Endometrium (tissue), 2 donors: ENCODE data around the gene KLHL36.
"Not testable (repeated sequence)": the region's sequence is repeated elsewhere in the genome, so short reads cannot be mapped to it uniquely, and the experiment has no call there.

Experiments
- FAIRE-seq: peaks from 2 replicates; lab custom pipeline; 2012; peaks lifted over from hg19 to GRCh38; lab: Jason Lieb, UNC
- donor health status: control.
- donor health status: control.

KLHL36 gene

GRCh38 chr16:84616515-84616914 is 31.8 kb upstream of the KLHL36 start:
- no peak for FAIRE-seq

- FAIRE-seq = no peak
Observed at GRCh38 chr16:84617041-84617790, 31.1 kb upstream of the KLHL36 start.

- FAIRE-seq = no peak
Observed at GRCh38 chr16:84617791-84618580, 30.3 kb upstream of the KLHL36 start, which contains the start of gene COTL1. Gene COTL1, minus strand, starts transcription at chr16:84618078. Its CDS starts 164 bp downstream, at chr16:84617914.

- FAIRE-seq = no peak
Observed at GRCh38 chr16:84618581-84619460, 29.5 kb upstream of the KLHL36 start.

- not testable (repeated sequence) for FAIRE-seq
Observed at GRCh38 chr16:84620913-84621312, 27.4 kb upstream of the KLHL36 start.

GRCh38 chr16:84625556-84625955 is 22.8 kb upstream of the KLHL36 start:
- no peak for FAIRE-seq

GRCh38 chr16:84628226-84628731 is 20.0 kb upstream of the KLHL36 start:
- FAIRE-seq = no peak

- no peak for FAIRE-seq
Observed at GRCh38 chr16:84629580-84629979, 18.7 kb upstream of the KLHL36 start.

- no peak for FAIRE-seq
Observed at GRCh38 chr16:84630009-84630408, 18.3 kb upstream of the KLHL36 start.

GRCh38 chr16:84630446-84631152 is 17.7 kb upstream of the KLHL36 start:
- no peak for FAIRE-seq

GRCh38 chr16:84631153-84631466 is 17.2 kb upstream of the KLHL36 start:
- FAIRE-seq = no peak

GRCh38 chr16:84631886-84632285 is 16.4 kb upstream of the KLHL36 start:
- FAIRE-seq = no peak

GRCh38 chr16:84632862-84633261 is 15.4 kb upstream of the KLHL36 start:
- FAIRE-seq = not testable (repeated sequence)

GRCh38 chr16:84633622-84634021 is 14.7 kb upstream of the KLHL36 start:
- no peak for FAIRE-seq

- FAIRE-seq = no peak
Observed at GRCh38 chr16:84635702-84636101, 12.6 kb upstream of the KLHL36 start.

GRCh38 chr16:84637709-84638108 is 10.6 kb upstream of the KLHL36 start:
- no peak for FAIRE-seq

- FAIRE-seq = no peak
Observed at GRCh38 chr16:84638231-84638806, 10.0 kb upstream of the KLHL36 start.

- no peak for FAIRE-seq
Observed at GRCh38 chr16:84640145-84640544, 8.2 kb upstream of the KLHL36 start.

GRCh38 chr16:84641643-84642358 is 6.5 kb upstream of the KLHL36 start:
- FAIRE-seq = no peak

GRCh38 chr16:84643180-84643583 is 5.1 kb upstream of the KLHL36 start:
- FAIRE-seq = no peak

- no peak for FAIRE-seq
Observed at GRCh38 chr16:84643674-84644073, 4.6 kb upstream of the KLHL36 start.
